Neural progenitor cell (in vitro differentiated cells): ENCODE measurements around the gene GATAD2A. TPM values are rescaled to one million over a fixed set of nuclear protein-coding genes. Genes with fewer than 3 reads are reported as not detected.
A peak's percentile ranks its signal among the peaks of the same experiment; 100 is the strongest.

Source experiments
- DNase-seq: peaks from one replicate; pipeline ENCODE4 v3.0.0-alpha.2; 2016; ENCODE audit warnings: low spot score
- H2AFZ ChIP-seq: fragments of 200-600 bp; sonication (generic); replicated peaks from 2 replicates; pipeline ENCODE4 v1.6.1; 2016; ENCODE audit warnings: antibody characterized with exemption
- H3F3A ChIP-seq: fragments of 200-600 bp; sonication (generic); 2 replicates; pipeline ENCODE4 v1.6.1; 2016; ENCODE audit warnings: antibody characterized with exemption, low read depth
- H3K27ac ChIP-seq: fragments of 200-600 bp; sonication (generic); 2 replicates; pipeline ENCODE4 v1.5.1; 2016; ENCODE audit warnings: mild to moderate bottlenecking
- H3K27me3 ChIP-seq: fragments of 200-600 bp; sonication (generic); 2 replicates; pipeline ENCODE4 v1.6.1; 2016; ENCODE audit warnings: mild to moderate bottlenecking, moderate library complexity
- H3K36me3 ChIP-seq: fragments of 200-600 bp; sonication (generic); 2 replicates; pipeline ENCODE4 v1.5.1; 2016
- H3K4me1 ChIP-seq: fragments of 200-600 bp; sonication (generic); 2 replicates; pipeline ENCODE4 v1.6.1; 2016; ENCODE audit warnings: mixed run types
- H3K4me2 ChIP-seq: fragments of 200-600 bp; sonication (generic); 2 replicates; pipeline ENCODE4 v1.6.1; 2016
- H3K4me3 ChIP-seq: fragments of 200-600 bp; sonication (generic); 2 replicates; pipeline ENCODE4 v1.5.1; 2016
- H3K79me2 ChIP-seq: fragments of 200-600 bp; sonication (generic); 2 replicates; pipeline ENCODE4 v1.6.1; 2016; ENCODE audit warnings: low read depth
- H3K9ac ChIP-seq: fragments of 200-600 bp; sonication (generic); 2 replicates; pipeline ENCODE4 v1.6.1; 2016
- H3K9me3 ChIP-seq: fragments of 200-600 bp; sonication (generic); 2 replicates; pipeline ENCODE4 v1.5.1; 2016; ENCODE audit warnings: low read depth
- H4K20me1 ChIP-seq: fragments of 200-600 bp; sonication (generic); 2 replicates; pipeline ENCODE4 v1.6.1; 2016; ENCODE audit warnings: low read depth
- H3K27ac Mint-ChIP-seq: 3 replicates; pipeline ENCODE4 v1.8.0; 2021; ENCODE audit warnings: mixed read lengths
- H3K27me3 Mint-ChIP-seq: 2 replicates; pipeline ENCODE4 v1.8.0; 2022; ENCODE audit warnings: low read depth, mild to moderate bottlenecking, inconsistent platforms, moderate library complexity, mixed read lengths; ENCODE audit not compliant: insufficient read depth
- H3K36me3 Mint-ChIP-seq: 3 replicates; pipeline ENCODE4 v1.8.0; 2021; ENCODE audit warnings: mixed read lengths
- H3K4me1 Mint-ChIP-seq: 3 replicates; pipeline ENCODE4 v1.8.0; 2021; ENCODE audit warnings: mixed read lengths
- H3K4me3 Mint-ChIP-seq: 3 replicates; pipeline ENCODE4 v1.8.0; 2021; ENCODE audit warnings: mild to moderate bottlenecking, moderate library complexity, mixed read lengths
- H3K9me3 Mint-ChIP-seq: 3 replicates; pipeline ENCODE4 v1.8.0; 2020; ENCODE audit warnings: mixed read lengths
- CTCF ChIP-seq: fragments of 200-600 bp; sonication (generic); IDR thresholded peaks from 2 replicates; pipeline ENCODE4 v1.5.1; 2017; ENCODE audit warnings: antibody characterized with exemption, mild to moderate bottlenecking
- EZH2 ChIP-seq: fragments of 200-600 bp; sonication (generic); IDR thresholded peaks from 2 replicates; pipeline ENCODE4 v1.6.1; 2017; ENCODE audit warnings: antibody characterized with exemption, mild to moderate bottlenecking, moderate library complexity
- EZH2phosphoT487 ChIP-seq: fragments of 200-600 bp; sonication (generic); IDR thresholded peaks from 2 replicates; pipeline ENCODE4 v1.6.1; 2017; ENCODE audit warnings: antibody characterized with exemption
- total RNA-seq: library from RNA; depleted of rRNA; stranded (reverse); fragments of >200 nt; gene quantifications from 2 replicates; pipeline ENCODE4 v1.2.3, GENCODE V29; 2015; ENCODE audit warnings: low replicate concordance

The GATAD2A gene
- total RNA-seq = 37.9 and 49.8 TPM in 2 replicates

- Histone ChIP-seq H3K9me3 (no peaks in the 10 kb centered on the region), H3K79me2 (peaks cover 53% of the 10 kb centered on the region), H3K27ac (peak within 1 kb of the TSS; percentile 66), H3K4me2 (peak within 1 kb of the TSS; percentile 90), H3K36me3 (no peaks in the 10 kb centered on the region), H3K27me3 (peaks cover 15% of the 10 kb centered on the region), H3F3A (peaks cover 33% of the 10 kb centered on the region), H3K4me3 (peak within 1 kb of the TSS; percentile 93), H3K9ac (peak within 1 kb of the TSS; percentile 54), H3K4me1 (peaks cover 41% of the 10 kb centered on the region), H4K20me1 (peaks cover 44% of the 10 kb centered on the region), H2AFZ (peak within 1 kb of the TSS; percentile 71)
- peaks cover 9% of the 10 kb centered on the region for H3K36me3 Mint-ChIP-seq
- peaks cover 5% of the 10 kb centered on the region for H3K27me3 Mint-ChIP-seq
- H3K4me1 Mint-ChIP-seq = peaks cover 37% of the 10 kb centered on the region
- H3K4me3 Mint-ChIP-seq = peak within 1 kb of the TSS; percentile 99
- DNase-seq = peak; percentile 96
- no peak for TF ChIP-seq EZH2
- peak; percentile 26 for TF ChIP-seq CTCF
- TF ChIP-seq EZH2phosphoT487 = no peak
- peak within 1 kb of the TSS; percentile 95 for H3K27ac Mint-ChIP-seq
- no peaks in the 10 kb centered on the region for H3K9me3 Mint-ChIP-seq
Observed at GRCh38 chr19:19404879-19405860, at the start of gene GATAD2A. GATAD2A (plus strand) TSS chr19:19405675; CDS start chr19:19465346, 59,671 bp downstream.

GRCh38 chr19:19356500-19356899, 49.0 kb upstream of the GATAD2A start:
- Mint-ChIP-seq H3K9me3 (no peaks in the 10 kb centered on the region), H3K36me3 (peaks cover 9% of the 10 kb centered on the region), H3K4me3 (no peak overlapping the region), H3K4me1 (peaks cover 6% of the 10 kb centered on the region), H3K27ac (no peak overlapping the region), H3K27me3 (peaks cover 5% of the 10 kb centered on the region)
- no peaks in the 10 kb centered on the region for H3K36me3 ChIP-seq
- no peaks in the 10 kb centered on the region for H4K20me1 ChIP-seq
- H3K4me3 ChIP-seq = no peak overlapping the region
- H3K27ac ChIP-seq = no peak overlapping the region
- no peaks in the 10 kb centered on the region for H3K79me2 ChIP-seq
- no peaks in the 10 kb centered on the region for H3K4me1 ChIP-seq
- H3K27me3 ChIP-seq = no peaks in the 10 kb centered on the region
- no peak for DNase-seq
- TF ChIP-seq EZH2phosphoT487 = no peak
- TF ChIP-seq EZH2 = no peak
- no peak overlapping the region for H3K9ac ChIP-seq
- no peaks in the 10 kb centered on the region for H3K9me3 ChIP-seq
- peaks cover 17% of the 10 kb centered on the region for H3F3A ChIP-seq
- H3K4me2 ChIP-seq = no peak overlapping the region
- H2AFZ ChIP-seq = no peak overlapping the region

GRCh38 chr19:19356901-19357566, 48.4 kb upstream of the GATAD2A start:
- peaks cover 6% of the 10 kb centered on the region for H3K4me1 Mint-ChIP-seq
- TF ChIP-seq EZH2phosphoT487 = no peak
- no peak for TF ChIP-seq EZH2
- no peak for TF ChIP-seq CTCF
- Histone ChIP-seq H3K36me3 (no peaks in the 10 kb centered on the region), H3K9me3 (no peaks in the 10 kb centered on the region), H2AFZ (no peak overlapping the region), H3K4me2 (no peak overlapping the region), H4K20me1 (no peaks in the 10 kb centered on the region), H3K4me1 (no peaks in the 10 kb centered on the region), H3K4me3 (no peak overlapping the region), H3K27ac (no peak overlapping the region), H3K9ac (no peak overlapping the region), H3F3A (peaks cover 17% of the 10 kb centered on the region), H3K79me2 (no peaks in the 10 kb centered on the region), H3K27me3 (no peaks in the 10 kb centered on the region)
- H3K36me3 Mint-ChIP-seq = peaks cover 9% of the 10 kb centered on the region
- peaks cover 3% of the 10 kb centered on the region for H3K27me3 Mint-ChIP-seq
- no peak overlapping the region for H3K27ac Mint-ChIP-seq
- no peaks in the 10 kb centered on the region for H3K9me3 Mint-ChIP-seq
- no peak overlapping the region for H3K4me3 Mint-ChIP-seq
- DNase-seq = no peak
